ENCODE measurements around the gene ZNF197.
A peak's percentile ranks its signal among the peaks of the same experiment; 100 is the strongest.
"Not testable (repeated sequence)": the region's sequence is repeated elsewhere in the genome, so short reads cannot be mapped to it uniquely, and the experiment has no call there.

Gene ZNF197

DNA sequence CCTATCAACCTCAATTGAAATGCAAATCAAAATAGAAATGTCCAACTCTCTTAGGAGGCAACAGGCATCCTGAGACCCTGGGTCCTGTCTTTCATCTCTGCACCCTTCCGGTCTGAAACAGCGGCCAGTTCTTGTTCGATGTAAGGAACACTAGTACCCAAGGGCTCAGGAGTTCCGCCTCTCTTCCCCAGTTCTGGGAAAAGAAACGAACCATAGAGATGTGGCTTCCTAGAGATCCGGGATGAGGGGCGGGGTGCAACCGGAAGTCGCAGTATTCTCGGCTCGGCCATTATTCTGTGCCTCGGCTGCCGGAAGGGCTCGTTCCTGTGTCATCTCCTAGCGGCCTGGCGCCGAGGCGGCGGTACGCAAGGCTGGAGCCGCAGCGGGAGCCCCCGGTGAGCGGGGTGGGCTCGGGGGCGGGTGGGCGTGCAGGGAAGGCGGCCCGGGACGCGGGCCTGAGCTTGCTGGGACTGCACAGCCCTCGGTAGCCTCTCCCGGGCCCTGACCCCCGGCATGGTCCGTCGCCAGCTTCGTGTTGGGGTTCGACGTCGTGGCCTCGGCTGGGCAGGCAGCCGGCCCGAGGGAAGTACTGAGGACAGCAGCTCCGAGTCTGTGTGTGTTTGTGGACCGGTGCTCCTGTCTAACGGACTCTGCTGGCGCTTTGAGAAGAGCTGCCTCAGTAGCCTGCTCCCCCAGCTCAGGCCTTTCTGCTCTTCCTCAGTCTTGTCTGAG lies at the start of gene ZNF197:
ZNF197 (plus strand) TSS at position 288 of the 732 bp plus-strand sequence. CDS start 4,119 bp downstream, outside the sequence.
- DNase-seq (ENCODE audit: low read depth in 2 of 2) = peak; percentile 78 to 81

DNA sequence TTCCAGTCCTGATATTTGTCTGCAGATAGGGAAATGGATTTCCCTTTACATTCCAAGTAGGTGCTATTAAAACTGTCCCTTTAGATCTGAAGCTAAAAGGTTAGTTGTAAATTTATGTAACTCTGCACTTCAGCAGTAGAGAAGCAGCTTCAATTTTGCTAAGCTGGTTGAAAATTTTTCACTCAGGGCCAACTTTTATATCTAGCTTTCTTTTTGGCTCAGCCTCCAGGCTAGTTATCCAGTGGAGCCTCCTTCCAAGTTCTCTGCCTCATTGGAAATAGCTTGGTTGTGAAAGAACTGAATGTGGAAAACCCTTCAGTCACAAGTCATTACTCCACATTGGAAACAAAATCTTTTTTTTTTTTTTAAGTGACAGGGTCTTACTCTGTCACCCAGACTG lies 48.2 kb upstream of the ZNF197 start:
- DNase-seq (ENCODE audit: low read depth in 2 of 2) = no peak

- not testable (repeated sequence) for DNase-seq (ENCODE audit: low read depth in 2 of 2)
Observed at GRCh38 chr3:44577354-44577952, 47.4 kb upstream of the ZNF197 start.

DNA sequence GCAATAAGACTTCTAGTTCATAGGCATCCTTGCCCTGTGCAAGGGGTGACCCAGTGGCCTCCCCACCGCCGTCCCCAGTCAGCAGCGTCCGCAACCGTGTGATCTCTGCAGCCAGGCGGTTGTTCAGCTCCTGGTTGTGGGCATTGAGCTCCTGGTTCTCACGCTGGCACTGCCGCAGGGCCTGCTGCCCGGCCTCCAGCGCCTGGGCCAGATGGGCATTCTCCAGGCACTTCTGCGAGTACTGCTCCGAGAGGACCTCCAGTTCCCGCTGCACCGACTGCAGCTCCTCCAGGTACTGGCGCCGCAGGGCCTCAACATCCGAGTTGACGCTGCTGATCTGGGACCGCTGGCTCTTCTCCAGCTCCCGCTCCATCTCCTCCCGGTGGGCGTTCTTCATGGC lies 46.5 kb upstream of the ZNF197 start:
- not testable (repeated sequence) for DNase-seq (ENCODE audit: low read depth in 2 of 2)

GRCh38 chr3:44578924-44579515 lies 45.8 kb upstream of the ZNF197 start:
- not testable (repeated sequence) for DNase-seq (ENCODE audit: low read depth in 2 of 2)

DNA sequence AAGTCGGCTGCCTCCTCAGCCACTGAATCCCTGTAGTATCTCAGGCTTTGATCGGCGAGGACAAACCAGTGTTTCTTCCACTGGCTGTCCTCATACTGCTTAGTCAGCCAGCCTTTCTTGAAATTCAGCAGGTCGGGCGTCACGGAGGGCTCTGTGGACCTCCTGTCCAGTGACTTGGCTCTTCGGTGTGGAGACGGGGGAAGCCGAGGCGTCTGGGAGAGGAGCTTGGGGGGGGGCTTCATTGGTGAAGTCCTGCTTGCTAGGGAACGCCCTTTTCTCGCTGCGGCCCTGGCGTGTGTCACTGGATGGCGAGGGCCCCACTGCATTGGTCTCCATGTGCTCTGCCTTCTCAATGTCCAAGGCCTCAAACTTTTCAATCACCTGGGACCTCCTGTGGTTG lies 45.1 kb upstream of the ZNF197 start:
- DNase-seq (ENCODE audit: low read depth in 2 of 2) = not testable (repeated sequence)

- DNase-seq (ENCODE audit: low read depth in 2 of 2) = not testable (repeated sequence)
Observed at GRCh38 chr3:44580971-44581370, 43.9 kb upstream of the ZNF197 start.

GRCh38 chr3:44584646-44585501 lies 40.0 kb upstream of the ZNF197 start, which contains the start of gene ZNF660:
ZNF660 (plus strand) TSS chr3:44584964; CDS start chr3:44594194, 9,230 bp downstream.
- peak; percentile 45 to 53 for DNase-seq (ENCODE audit: low read depth in 2 of 2)

GRCh38 chr3:44596621-44597020 lies 28.2 kb upstream of the ZNF197 start:
- DNase-seq (ENCODE audit: low read depth in 2 of 2) = no peak

DNA sequence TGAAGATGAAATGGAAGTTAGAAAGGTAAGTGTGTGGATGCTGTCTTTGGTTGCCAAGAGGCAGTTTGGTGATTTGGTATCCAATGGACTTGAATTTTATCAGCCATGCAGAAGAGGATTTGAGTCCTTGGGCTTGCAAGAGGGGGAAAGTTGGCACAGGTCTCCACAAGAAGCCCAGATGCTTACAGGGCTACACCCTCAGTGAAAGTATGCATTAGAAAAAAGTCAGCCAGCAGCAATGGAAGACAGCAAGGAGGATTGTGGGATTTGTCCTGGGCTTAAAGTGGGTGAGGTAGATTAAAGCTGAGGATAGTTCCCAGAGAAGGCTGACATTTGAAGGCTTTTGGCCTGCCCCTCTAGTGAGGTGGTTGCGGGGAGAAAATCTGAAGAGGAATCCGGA lies 23.1 kb upstream of the ZNF197 start:
- DNase-seq (ENCODE audit: low read depth in 2 of 2) = no peak

DNA sequence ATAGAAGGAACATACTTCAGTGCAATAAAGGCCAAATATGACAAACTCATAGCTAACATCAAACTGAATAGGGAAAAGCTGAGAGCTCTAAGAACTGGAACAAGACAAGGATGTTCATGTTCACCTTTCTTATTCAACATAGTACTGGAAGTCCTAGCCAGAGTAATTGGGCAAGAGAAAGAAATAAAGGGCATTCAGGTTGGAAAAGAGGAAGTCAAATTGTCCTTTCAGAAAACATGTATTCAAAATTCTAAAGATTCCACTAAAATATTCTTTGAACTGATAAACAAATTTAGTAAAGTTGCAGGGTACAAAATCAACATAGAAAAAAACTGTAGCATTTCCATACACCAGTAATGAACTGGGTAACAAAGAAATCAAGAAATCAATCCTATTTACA lies 12.2 kb upstream of the ZNF197 start:
- DNase-seq (ENCODE audit: low read depth in 2 of 2) = no peak

DNA sequence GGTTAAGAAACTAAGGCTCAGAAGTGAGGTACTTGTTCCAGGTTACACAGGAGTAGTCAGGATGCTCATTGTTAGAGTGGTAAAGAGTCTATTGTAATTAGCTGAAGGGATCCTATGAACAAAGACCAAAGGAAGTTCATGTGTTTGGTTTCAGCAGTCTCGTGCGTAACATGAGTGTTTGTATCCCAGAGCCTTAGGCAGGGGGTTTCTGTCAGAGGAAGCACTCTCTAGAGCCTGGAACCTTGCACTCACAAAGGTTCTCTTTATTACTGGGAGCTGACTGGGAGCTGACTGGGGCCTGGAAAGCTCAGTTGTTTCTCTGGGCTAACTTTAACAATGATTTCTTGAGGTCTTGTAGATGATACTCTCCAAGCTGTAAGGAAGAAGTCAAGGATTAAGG lies 3.9 kb downstream of the ZNF197 start:
- no peak for DNase-seq (ENCODE audit: low read depth in 2 of 2)

GRCh38 chr3:44632193-44632592 lies 7.4 kb downstream of the ZNF197 start:
- no peak for DNase-seq (ENCODE audit: low read depth in 2 of 2)

DNA sequence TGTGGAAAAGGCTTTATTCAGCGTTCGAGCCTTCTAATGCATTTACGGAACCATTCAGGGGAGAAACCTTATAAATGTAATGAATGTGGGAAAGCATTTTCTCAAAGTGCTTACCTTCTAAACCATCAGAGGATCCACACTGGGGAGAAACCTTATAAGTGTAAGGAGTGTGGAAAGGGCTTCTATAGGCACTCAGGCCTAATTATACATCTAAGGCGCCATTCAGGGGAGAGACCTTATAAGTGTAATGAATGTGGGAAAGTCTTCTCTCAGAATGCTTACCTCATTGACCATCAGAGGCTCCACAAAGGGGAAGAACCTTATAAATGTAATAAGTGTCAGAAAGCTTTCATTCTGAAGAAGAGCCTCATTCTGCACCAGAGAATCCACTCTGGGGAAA lies 17.5 kb downstream of the ZNF197 start:
- DNase-seq (ENCODE audit: low read depth in 2 of 2) = no peak

DNA sequence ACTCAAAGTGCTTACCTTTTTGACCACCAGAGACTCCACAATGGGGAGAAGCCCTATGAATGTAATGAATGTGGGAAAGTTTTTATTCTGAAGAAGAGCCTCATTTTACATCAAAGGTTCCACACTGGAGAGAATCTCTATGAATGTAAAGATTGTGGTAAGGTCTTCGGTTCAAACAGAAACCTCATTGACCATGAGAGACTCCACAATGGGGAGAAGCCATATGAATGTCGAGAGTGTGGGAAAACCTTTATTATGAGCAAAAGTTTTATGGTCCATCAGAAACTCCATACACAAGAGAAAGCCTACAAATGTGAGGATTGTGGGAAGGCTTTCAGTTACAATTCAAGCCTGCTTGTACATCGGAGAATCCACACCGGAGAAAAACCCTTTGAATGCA lies 18.2 kb downstream of the ZNF197 start:
- DNase-seq (ENCODE audit: low read depth in 2 of 2) = no peak

GRCh38 chr3:44647771-44648170 lies 22.9 kb downstream of the ZNF197 start:
- DNase-seq (ENCODE audit: low read depth in 2 of 2) = no peak

DNA sequence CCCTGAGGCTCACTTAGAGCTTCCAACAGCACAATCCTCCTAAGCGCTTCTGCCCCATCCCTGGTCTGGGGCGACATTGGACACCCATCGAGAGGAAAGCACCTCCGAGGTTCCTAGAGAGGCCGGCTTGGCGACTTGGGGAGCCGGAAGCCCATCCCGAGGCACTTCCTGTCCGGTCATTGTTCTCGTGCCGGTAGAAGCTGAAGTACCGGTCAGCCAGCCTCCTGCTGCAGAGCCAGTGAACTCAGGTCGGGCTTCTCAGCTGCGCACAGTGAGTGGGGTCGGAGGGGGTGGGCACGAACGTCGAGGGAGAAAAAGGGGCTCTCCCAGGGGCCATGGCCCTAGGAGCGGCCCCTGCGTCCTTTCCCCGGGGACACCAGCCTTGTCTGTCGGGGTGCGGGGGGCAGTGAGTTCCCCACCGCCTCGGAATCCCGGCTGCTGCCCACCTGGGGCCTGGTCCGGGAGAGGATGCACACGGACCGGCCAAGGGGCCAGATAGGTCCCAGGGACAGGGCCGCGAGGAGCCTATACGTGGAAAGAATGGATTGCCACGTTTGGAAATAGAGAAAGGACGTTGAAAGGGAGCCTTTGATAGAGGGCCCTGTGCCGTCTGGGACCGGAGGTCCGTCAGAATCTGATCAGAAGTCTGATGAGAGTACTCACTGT lies 23.9 kb downstream of the ZNF197 start, which contains the start of gene ZNF35:
ZNF35 (plus strand) TSS at position 169 of the 666 bp plus-strand sequence. CDS start 2,336 bp downstream, outside the sequence.
- peak; percentile 60 to 65 for DNase-seq (ENCODE audit: low read depth in 2 of 2)

DNA sequence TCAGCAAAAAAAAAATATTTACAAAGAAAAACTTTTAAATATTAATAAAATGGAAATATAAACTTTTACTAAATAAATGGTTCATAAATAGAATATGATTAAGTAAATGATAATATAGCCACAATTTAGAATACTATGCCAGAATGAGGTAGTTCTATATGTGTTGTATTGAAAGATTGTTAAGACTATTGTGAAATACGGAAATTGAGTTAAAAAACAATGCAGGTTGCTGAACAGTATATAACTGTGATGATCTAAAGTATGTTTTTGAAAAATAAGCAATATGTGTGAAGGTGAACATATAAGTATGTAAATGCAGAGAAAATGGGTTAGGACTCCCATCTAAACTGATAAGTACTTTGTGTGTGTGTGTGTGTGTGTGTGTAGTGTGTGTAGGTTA lies 24.9 kb downstream of the ZNF197 start:
- DNase-seq (ENCODE audit: low read depth in 2 of 2) = no peak

- no peak for DNase-seq (ENCODE audit: low read depth in 2 of 2)
Observed at GRCh38 chr3:44654039-44654438, 29.2 kb downstream of the ZNF197 start.

DNA sequence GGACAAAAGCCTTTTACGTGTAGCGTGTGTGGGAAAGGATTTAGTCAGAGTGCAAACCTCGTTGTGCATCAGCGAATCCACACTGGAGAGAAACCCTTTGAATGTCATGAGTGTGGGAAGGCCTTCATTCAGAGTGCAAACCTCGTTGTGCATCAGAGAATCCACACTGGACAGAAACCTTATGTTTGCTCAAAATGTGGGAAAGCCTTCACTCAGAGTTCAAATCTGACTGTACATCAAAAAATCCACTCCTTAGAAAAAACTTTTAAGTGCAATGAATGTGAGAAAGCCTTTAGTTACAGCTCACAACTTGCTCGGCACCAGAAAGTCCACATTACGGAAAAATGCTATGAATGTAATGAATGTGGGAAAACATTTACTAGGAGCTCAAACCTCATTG lies 34.2 kb downstream of the ZNF197 start:
- DNase-seq (ENCODE audit: low read depth in 2 of 2) = no peak

- no peak for DNase-seq (ENCODE audit: low read depth in 2 of 2)
Observed at GRCh38 chr3:44659434-44659833, 34.6 kb downstream of the ZNF197 start.
